GM23338 (cell line): Measurements from ENCODE around the gene C1orf174. TPM values are rescaled to one million over a fixed set of nuclear protein-coding genes. Genes with fewer than 3 reads are reported as not detected.

Source experiments
- ATAC-seq: fragments of 200-7000 bp; cut with Tn5 transposase; 3 replicates; pipeline ENCODE4 v1.9.1; 2020
- DNase-seq: peaks from one replicate; pipeline ENCODE4 v3.0.0-alpha.2; 2015; ENCODE audit warnings: low spot score
- H2AFZ ChIP-seq: fragments of 200-600 bp; sonication (generic); 2 replicates; pipeline ENCODE4 v1.8.0; 2016; ENCODE audit warnings: antibody characterized with exemption, mild to moderate bottlenecking, moderate library complexity
- H3F3A ChIP-seq: fragments of 200-600 bp; sonication (generic); replicated peaks from 2 replicates; pipeline ENCODE4 v1.8.0; 2017; ENCODE audit warnings: antibody characterized with exemption, mixed run types, low read depth
- H3K27ac ChIP-seq: fragments of 200-600 bp; sonication (generic); 2 replicates; pipeline ENCODE4 v1.6.1; 2016; ENCODE audit warnings: low read depth
- H3K27me3 ChIP-seq: fragments of 200-600 bp; sonication (generic); 2 replicates; pipeline ENCODE4 v1.8.0; 2016; ENCODE audit warnings: mild to moderate bottlenecking, mixed run types, moderate library complexity; ENCODE audit not compliant: insufficient read depth
- H3K36me3 ChIP-seq: fragments of 200-600 bp; sonication (generic); 2 replicates; pipeline ENCODE4 v1.8.0; 2016; ENCODE audit warnings: mild to moderate bottlenecking; ENCODE audit not compliant: insufficient read depth
- H3K4me1 ChIP-seq: fragments of 200-600 bp; sonication (generic); 2 replicates; pipeline ENCODE4 v1.8.0; 2016; ENCODE audit warnings: mild to moderate bottlenecking, moderate library complexity; ENCODE audit not compliant: insufficient read depth
- H3K4me2 ChIP-seq: fragments of 200-600 bp; sonication (generic); 2 replicates; pipeline ENCODE4 v1.7.1; 2017; ENCODE audit warnings: mixed run types
- H3K4me3 ChIP-seq: fragments of 200-600 bp; sonication (generic); 2 replicates; pipeline ENCODE4 v1.6.1; 2016; ENCODE audit warnings: mixed run types
- H3K79me2 ChIP-seq: fragments of 200-600 bp; sonication (generic); replicated peaks from 2 replicates; pipeline ENCODE4 v1.8.0; 2017; ENCODE audit warnings: mild to moderate bottlenecking; ENCODE audit not compliant: insufficient read depth
- H3K9me2 ChIP-seq: fragments of 200-600 bp; sonication (generic); 2 replicates; pipeline ENCODE4 v1.8.0; 2017; ENCODE audit not compliant: insufficient read depth
- H4K20me1 ChIP-seq: fragments of 200-600 bp; sonication (generic); replicated peaks from 2 replicates; pipeline ENCODE4 v1.8.0; 2017; ENCODE audit warnings: mild to moderate bottlenecking; ENCODE audit not compliant: insufficient read depth
- H3K27ac Mint-ChIP-seq: 2 replicates; pipeline ENCODE4 v1.8.0; 2020; ENCODE audit warnings: inconsistent platforms, mild to moderate bottlenecking, moderate library complexity, mixed read lengths
- H3K27me3 Mint-ChIP-seq: 3 replicates; pipeline ENCODE4 v1.8.0; 2022; ENCODE audit warnings: low read depth, mild to moderate bottlenecking, moderate library complexity, mixed read lengths, inconsistent platforms; ENCODE audit not compliant: insufficient read depth, poor library complexity
- H3K36me3 Mint-ChIP-seq: 3 replicates; pipeline ENCODE4 v1.8.0; 2021; ENCODE audit warnings: low read depth, mild to moderate bottlenecking, inconsistent platforms, moderate library complexity, mixed read lengths
- H3K4me1 Mint-ChIP-seq: 3 replicates; pipeline ENCODE4 v1.8.0; 2020; ENCODE audit warnings: mild to moderate bottlenecking, inconsistent platforms, mixed read lengths
- H3K4me3 Mint-ChIP-seq: 3 replicates; pipeline ENCODE4 v1.8.0; 2021; ENCODE audit warnings: moderate library complexity, mild to moderate bottlenecking, inconsistent platforms, mixed read lengths
- H3K9me3 Mint-ChIP-seq: 3 replicates; pipeline ENCODE4 v1.8.0; 2020; ENCODE audit warnings: moderate library complexity, mild to moderate bottlenecking, inconsistent platforms, mixed read lengths
- CREB1 ChIP-seq: fragments of 250-450 bp; sonication (Bioruptor Pico); IDR thresholded peaks from 2 replicates; pipeline ENCODE4 v1.5.0; 2020; ENCODE audit warnings: low read depth, mild to moderate bottlenecking, moderate library complexity
- CTCF ChIP-seq, 2 experiments: fragments of 200-600 bp in 1 of 2; sonication (generic) in 1 of 2; conservative IDR thresholded peaks; 2 replicates each; pipeline versions ENCODE4 v1.5.1 to v1.6.1; 2016 to 2017; ENCODE audit warnings: antibody characterized with exemption in 2 of 2, low read depth in 2 of 2, mild to moderate bottlenecking in 2 of 2, moderate library complexity in 1 of 2
- ETS1 ChIP-seq: IDR thresholded peaks from 2 replicates; pipeline ENCODE4 v1.6.1; 2016; ENCODE audit warnings: antibody characterized with exemption
- EZH2 ChIP-seq: fragments of 200-600 bp; sonication (generic); IDR thresholded peaks from one replicate; pipeline ENCODE4 v1.8.0; 2017; ENCODE audit warnings: antibody characterized with exemption, mild to moderate bottlenecking, low read depth; ENCODE audit not compliant: unreplicated experiment
- EZH2phosphoT487 ChIP-seq: fragments of 200-600 bp; sonication (generic); IDR thresholded peaks from one replicate; pipeline ENCODE4 v1.8.1; 2018; ENCODE audit warnings: antibody characterized with exemption; ENCODE audit not compliant: unreplicated experiment
- JUNB ChIP-seq: IDR thresholded peaks from one replicate; pipeline ENCODE4 v1.6.1; 2016; ENCODE audit warnings: antibody characterized with exemption; ENCODE audit not compliant: unreplicated experiment
- NANOG ChIP-seq: IDR thresholded peaks from 2 replicates; pipeline ENCODE4 v1.6.1; 2016; ENCODE audit warnings: antibody characterized with exemption, borderline replicate concordance
- POLR2AphosphoS5 ChIP-seq: IDR thresholded peaks from 2 replicates; pipeline ENCODE4 v1.6.1; 2016; ENCODE audit warnings: antibody characterized with exemption, low read depth
- REST ChIP-seq: IDR thresholded peaks from one replicate; pipeline ENCODE4 v1.6.1; 2018; ENCODE audit warnings: antibody characterized with exemption; ENCODE audit not compliant: unreplicated experiment
- STAT1 ChIP-seq: IDR thresholded peaks from one replicate; pipeline ENCODE4 v1.6.1; 2016; ENCODE audit warnings: antibody characterized with exemption; ENCODE audit not compliant: unreplicated experiment
- ZNF114 ChIP-seq: fragments of 250-450 bp; sonication (Bioruptor Pico); IDR thresholded peaks from 2 replicates; pipeline ENCODE4 v1.5.0; 2020; ENCODE audit warnings: mild to moderate bottlenecking, moderate library complexity
- ZNF331 ChIP-seq: fragments of 250-450 bp; sonication (Bioruptor Pico); IDR thresholded peaks from 2 replicates; pipeline ENCODE4 v1.5.0; 2020; ENCODE audit warnings: low read depth, mild to moderate bottlenecking, moderate library complexity
- ZNF462 ChIP-seq: fragments of 250-450 bp; sonication (Bioruptor Pico); IDR thresholded peaks from 2 replicates; pipeline ENCODE4 v1.5.0; 2020; ENCODE audit warnings: mild to moderate bottlenecking, moderate library complexity
- polyA plus RNA-seq: library from polyadenylated mRNA; unstranded; fragments of >200 nt; fragmentation: Nextera tagmentation; extraction: Ambion mirVana; gene quantifications from 2 replicates; pipeline ENCODE4 v1.2.1, GENCODE V29; 2016
- total RNA-seq: library from RNA; depleted of rRNA; stranded (reverse); fragments of >200 nt; shearing (Covaris generic); gene quantifications from 2 replicates; pipeline ENCODE4 v1.2.3, GENCODE V29; 2014

The C1orf174 gene
- total and polyA plus RNA-seq, 2 experiments from 2014 or later = 28.5 to 28.7 TPM

GRCh38 chr1:3851292-3851691 is 48.8 kb downstream of the C1orf174 start:
- H3K9me3 Mint-ChIP-seq = no peaks in the 10 kb centered on the region
- H3K4me1 ChIP-seq = no peaks in the 10 kb centered on the region
- peaks cover 9% of the 10 kb centered on the region for H3K27me3 Mint-ChIP-seq
- H3K4me3 ChIP-seq = no peak overlapping the region
- no peak for TF ChIP-seq CTCF (conservative IDR thresholded peaks at IDR 0.05; ENCODE audit: low read depth in 2 of 2)
- TF ChIP-seq POLR2AphosphoS5 = no peak
- TF ChIP-seq ZNF114 (CRISPR knock-in tag) = no peak
- no peak for TF ChIP-seq NANOG
- TF ChIP-seq JUNB = no peak
- TF ChIP-seq STAT1 = no peak
- TF ChIP-seq REST = no peak
- TF ChIP-seq EZH2phosphoT487 = no peak
- TF ChIP-seq ZNF462 = no peak
- TF ChIP-seq CREB1 (CRISPR knock-in tag) = no peak
- TF ChIP-seq EZH2 = no peak
- no peak for TF ChIP-seq ZNF331 (CRISPR knock-in tag)
- TF ChIP-seq ETS1 = no peak
- H4K20me1 ChIP-seq = no peaks in the 10 kb centered on the region; the same call in 1 of the 2 replicates
- H3K9me2 ChIP-seq = no peaks in the 10 kb centered on the region
- H3K4me3 Mint-ChIP-seq = no peak overlapping the region
- H3K36me3 Mint-ChIP-seq = no peaks in the 10 kb centered on the region
- no peak overlapping the region for H3K27ac ChIP-seq
- no peaks in the 10 kb centered on the region for H3K27me3 ChIP-seq
- H2AFZ ChIP-seq = no peak overlapping the region
- no peak overlapping the region for H3K4me2 ChIP-seq
- no peaks in the 10 kb centered on the region for H3F3A ChIP-seq
- peaks cover 30% of the 10 kb centered on the region for H3K79me2 ChIP-seq
- DNase-seq (no peak), ATAC-seq (no peak)
- H3K4me1 Mint-ChIP-seq = peaks cover 9% of the 10 kb centered on the region; the same call in 2 of the 3 replicates
- no peak overlapping the region for H3K27ac Mint-ChIP-seq
- no peaks in the 10 kb centered on the region for H3K36me3 ChIP-seq
